NB4 (cell line): Measurements from ENCODE around the gene EFNA2.

Source experiments
- DNase-seq: peaks from one replicate; pipeline ENCODE4 v3.0.0; 2010; ENCODE audit warnings: low read depth
- H3K4me3 ChIP-seq: one replicate; pipeline ENCODE4 v1.5.1; 2011; ENCODE audit warnings: mild to moderate bottlenecking, low read depth, low read length, moderate library complexity
- CTCF ChIP-seq: IDR thresholded peaks from one replicate; pipeline ENCODE4 v1.5.1; 2012; ENCODE audit warnings: low read depth, low read length
- MAX ChIP-seq: IDR thresholded peaks from 2 replicates; pipeline ENCODE4 v1.6.1; 2011; ENCODE audit warnings: low read depth, low read length
- MYC ChIP-seq: IDR thresholded peaks from 2 replicates; pipeline ENCODE4 v1.6.1; 2011; ENCODE audit warnings: low read depth, low read length
- POLR2A ChIP-seq: IDR thresholded peaks from 2 replicates; pipeline ENCODE4 v1.6.1; 2011; ENCODE audit warnings: mild to moderate bottlenecking; ENCODE audit not compliant: insufficient read length; ENCODE audit errors: extremely low read depth

EFNA2 gene

GRCh38 chr19:1259206-1259875 is 26.3 kb upstream of the EFNA2 start:
- no peak for TF ChIP-seq CTCF
- DNase-seq: peak; percentile 61
- H3K4me3 ChIP-seq: no peak overlapping the region

GRCh38 chr19:1259876-1260748 is 25.6 kb upstream of the EFNA2 start:
- no peak overlapping the region for H3K4me3 ChIP-seq

GRCh38 chr19:1260749-1261537 is 24.7 kb upstream of the EFNA2 start:
- DNase-seq: peak; percentile 88
- TF ChIP-seq MAX (no peak), CTCF (no peak), MYC (no peak), POLR2A (no peak)
- H3K4me3 ChIP-seq: peak overlapping the region; percentile 53

More at GRCh38 chr19:1259876-1260748, 25.6 kb upstream of the EFNA2 start:
- DNase-seq: no peak
- TF ChIP-seq CTCF: no peak
- no peak for TF ChIP-seq POLR2A
- no peak for TF ChIP-seq MAX
- no peak for TF ChIP-seq MYC

- TF ChIP-seq CTCF (no peak), POLR2A (no peak), MAX (no peak), MYC (no peak)
- DNase-seq: no peak
- peak overlapping the region; percentile 53 for H3K4me3 ChIP-seq
Measured at GRCh38 chr19:1261538-1261797, 24.2 kb upstream of the EFNA2 start.

- peak overlapping the region; percentile 53 for H3K4me3 ChIP-seq
- DNase-seq: no peak
- TF ChIP-seq POLR2A: no peak
Measured at GRCh38 chr19:1261798-1262622, 23.7 kb upstream of the EFNA2 start.

GRCh38 chr19:1262623-1263123 is 23.0 kb upstream of the EFNA2 start:
- no peak for TF ChIP-seq POLR2A
- TF ChIP-seq MYC: no peak
- TF ChIP-seq CTCF: no peak
- no peak for TF ChIP-seq MAX
- no peak for DNase-seq
- no peak overlapping the region for H3K4me3 ChIP-seq
